Stimulated activated CD8-positive, alpha-beta memory T cell treated with anti-CD3 and anti-CD28 coated beads, Interleukin-12 subunit alpha, Interleukin-12 subunit beta, amount 100 ng/mL, for 4 hours (primary cell): ENCODE data around the gene ZMIZ1.

Experiments used
- DNase-seq: peaks from one replicate; pipeline ENCODE4 v3.0.0-alpha.2; 2020; ENCODE audit warnings: low read depth

Gene ZMIZ1

GRCh38 chr10:79123547-79123963, 54.8 kb downstream of the ZMIZ1 start:
- no peak for DNase-seq

DNA sequence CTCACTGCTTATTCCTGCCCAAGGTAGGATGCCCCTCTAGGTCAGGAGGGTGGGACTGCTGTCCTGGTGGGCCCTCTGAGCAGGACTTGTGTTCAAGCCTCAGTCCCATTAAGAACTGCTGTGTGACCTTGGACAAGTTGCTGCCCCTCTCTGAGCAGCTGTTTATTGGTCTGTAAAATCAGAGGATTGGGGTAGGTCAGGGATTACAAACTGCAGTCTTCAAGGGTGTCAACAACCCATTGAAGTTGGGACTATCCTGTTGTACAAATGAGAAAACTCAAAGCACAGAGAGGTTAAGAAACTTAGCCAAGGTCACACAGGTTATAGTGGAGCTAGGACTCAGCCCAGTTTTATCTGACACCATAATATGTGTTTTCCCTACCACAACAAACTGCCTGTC, 55.3 kb downstream of the ZMIZ1 start:
- no peak for DNase-seq

- no peak for DNase-seq
Observed at GRCh38 chr10:79125092-79125491, 56.3 kb downstream of the ZMIZ1 start.

- DNase-seq, result no peak
Observed at GRCh38 chr10:79126351-79127080, 57.8 kb downstream of the ZMIZ1 start.

GRCh38 chr10:79127151-79127961, 58.6 kb downstream of the ZMIZ1 start:
- no peak for DNase-seq

DNA sequence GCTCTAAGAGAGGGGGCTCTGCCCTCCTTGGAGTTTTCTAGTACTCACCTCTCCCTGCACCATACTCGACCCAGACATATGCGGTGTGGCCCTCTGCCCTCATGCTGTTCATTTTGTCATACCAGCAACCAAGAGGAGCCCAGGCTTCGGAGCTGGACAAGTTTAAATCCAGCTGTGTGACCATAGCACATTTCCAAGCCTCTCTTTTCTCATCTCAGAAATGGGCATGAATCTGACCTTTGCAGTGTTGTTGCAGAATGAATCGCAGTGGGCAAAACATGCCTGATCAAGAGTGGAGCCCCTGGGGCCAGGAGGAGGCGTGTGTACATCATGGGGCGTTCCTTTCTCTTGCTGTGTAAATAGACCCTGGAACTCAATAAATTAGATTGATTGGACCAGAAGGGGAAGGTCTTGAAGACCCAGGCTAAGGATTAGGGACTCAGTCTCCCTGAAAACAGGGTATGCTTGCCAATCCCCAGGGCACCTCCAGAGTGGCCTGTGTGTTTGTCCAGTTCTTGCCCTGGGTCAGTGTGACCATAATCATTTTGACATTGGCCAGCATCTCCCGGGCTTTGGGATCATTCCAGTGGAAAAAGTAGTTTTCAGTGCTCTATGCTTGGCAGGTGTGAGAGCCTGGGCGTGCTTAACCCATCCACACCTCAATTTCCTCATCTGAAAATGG, 59.6 kb downstream of the ZMIZ1 start:
- DNase-seq, result no peak

GRCh38 chr10:79128923-79129305, 60.1 kb downstream of the ZMIZ1 start:
- DNase-seq, result no peak

DNA sequence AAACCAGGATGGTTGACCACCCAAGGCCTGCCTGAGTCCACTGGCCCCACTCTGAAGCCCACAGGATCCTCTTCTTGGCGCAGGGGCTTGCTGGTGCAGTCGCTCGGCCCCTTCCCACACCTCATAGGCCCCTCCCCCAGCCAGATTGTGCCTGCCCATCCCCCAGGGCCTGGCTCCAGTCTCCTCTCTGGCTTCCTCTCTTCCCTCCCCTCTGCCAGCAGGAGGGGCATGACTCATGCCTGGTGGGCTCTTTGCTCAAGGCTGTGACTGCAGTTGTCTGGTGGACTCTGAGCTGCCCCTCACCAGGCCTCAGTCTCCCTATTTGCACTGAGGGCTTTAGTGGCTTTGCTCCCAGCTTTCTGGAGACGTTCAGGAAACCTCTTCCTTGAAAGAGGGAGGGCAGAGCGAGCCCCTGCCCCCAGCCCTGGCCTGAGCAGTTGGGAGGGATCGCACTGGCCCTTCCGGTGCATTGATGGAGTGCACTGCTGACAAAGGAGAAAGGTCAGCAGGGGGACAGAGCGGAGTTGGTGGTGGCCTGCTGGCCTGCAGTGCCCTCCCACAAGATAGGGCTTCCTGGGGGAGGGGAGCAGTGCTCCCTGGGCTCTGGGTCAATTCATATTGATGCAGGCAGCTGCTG, 60.7 kb downstream of the ZMIZ1 start:
- DNase-seq, result no peak

DNA sequence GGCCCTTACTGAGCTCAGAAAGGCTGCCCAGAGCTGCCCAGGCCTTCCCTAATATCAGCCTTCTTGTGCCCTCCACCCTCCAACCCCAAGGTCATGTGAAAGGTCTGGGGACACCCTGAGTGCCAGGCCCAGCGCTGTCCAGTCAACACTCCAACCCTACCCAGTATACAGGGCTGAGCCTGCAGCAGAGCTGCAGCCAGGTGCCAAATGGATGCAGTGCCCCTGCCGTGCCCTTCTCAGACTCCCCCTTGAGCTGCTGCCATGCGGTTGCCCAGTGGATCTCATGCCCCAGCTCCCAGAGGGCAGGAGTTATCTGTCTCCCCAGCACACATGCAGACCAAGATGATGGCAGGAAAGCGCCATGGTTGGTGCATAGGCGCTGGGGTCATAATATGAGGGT, 61.5 kb downstream of the ZMIZ1 start:
- DNase-seq, result no peak

- DNase-seq, result no peak
Observed at GRCh38 chr10:79130846-79131245, 62.1 kb downstream of the ZMIZ1 start.

GRCh38 chr10:79131836-79132631, 63.3 kb downstream of the ZMIZ1 start:
- DNase-seq, result no peak

DNA sequence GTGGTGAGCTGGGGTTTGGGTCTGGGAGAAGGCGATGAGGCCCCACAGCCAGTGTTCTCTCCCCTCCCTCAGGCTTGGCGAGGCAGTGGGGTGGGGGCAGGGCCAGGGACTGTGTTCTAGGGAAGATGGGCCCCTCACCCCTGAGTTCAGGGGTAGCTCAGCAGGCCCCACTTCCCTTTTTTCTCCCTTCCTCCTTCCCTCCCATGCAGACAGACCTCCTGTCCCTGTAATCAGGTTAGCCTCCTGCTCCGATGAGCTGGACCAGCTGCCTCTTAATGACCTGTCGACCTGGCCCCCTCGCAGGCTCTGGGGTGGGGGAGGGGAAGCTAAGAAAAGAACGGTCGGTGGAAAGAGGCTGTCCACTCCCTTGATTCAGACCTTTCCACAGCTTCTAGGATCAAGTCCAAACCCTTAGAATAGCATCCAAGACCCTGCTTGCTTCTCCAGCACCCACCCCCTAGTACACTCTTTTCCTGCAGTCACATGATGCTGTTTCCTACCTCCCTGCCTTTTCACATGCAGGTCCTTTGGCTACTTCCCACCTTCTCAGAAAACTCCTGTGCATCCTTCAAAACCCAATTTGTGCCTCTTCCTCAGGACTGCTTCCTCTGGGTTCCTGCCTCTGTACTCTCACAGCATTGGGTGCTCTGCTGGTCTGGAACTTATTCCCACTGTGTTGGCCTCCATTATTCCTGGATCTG, 64.1 kb downstream of the ZMIZ1 start:
- DNase-seq, result no peak

- DNase-seq, result no peak
Observed at GRCh38 chr10:79133416-79133815, 64.7 kb downstream of the ZMIZ1 start.

- DNase-seq, result no peak
Observed at GRCh38 chr10:79135790-79136189, 67.0 kb downstream of the ZMIZ1 start.

GRCh38 chr10:79136236-79137005, 67.7 kb downstream of the ZMIZ1 start:
- no peak for DNase-seq

- DNase-seq, result no peak
Observed at GRCh38 chr10:79137300-79137756, 68.6 kb downstream of the ZMIZ1 start.

DNA sequence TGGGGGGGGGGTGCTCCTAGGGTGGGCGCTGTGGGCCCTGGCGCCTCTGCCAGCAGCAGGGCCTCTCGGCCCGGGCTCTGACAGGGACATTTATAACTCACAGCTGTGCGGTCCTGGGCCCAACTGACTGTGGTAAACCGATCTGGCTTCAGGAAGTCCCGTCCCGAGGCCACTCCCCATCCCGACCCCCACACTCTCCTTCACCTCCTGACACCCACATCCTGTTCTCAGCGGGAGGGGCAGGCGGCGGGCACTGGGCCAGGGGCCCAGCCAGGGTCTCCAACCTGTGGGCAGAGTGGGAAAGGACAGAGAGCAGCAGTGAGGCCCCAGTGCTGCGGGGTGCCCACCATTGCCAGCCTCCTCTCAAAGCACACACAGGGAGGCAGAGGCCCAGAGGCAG, 69.1 kb downstream of the ZMIZ1 start:
- no peak for DNase-seq

DNA sequence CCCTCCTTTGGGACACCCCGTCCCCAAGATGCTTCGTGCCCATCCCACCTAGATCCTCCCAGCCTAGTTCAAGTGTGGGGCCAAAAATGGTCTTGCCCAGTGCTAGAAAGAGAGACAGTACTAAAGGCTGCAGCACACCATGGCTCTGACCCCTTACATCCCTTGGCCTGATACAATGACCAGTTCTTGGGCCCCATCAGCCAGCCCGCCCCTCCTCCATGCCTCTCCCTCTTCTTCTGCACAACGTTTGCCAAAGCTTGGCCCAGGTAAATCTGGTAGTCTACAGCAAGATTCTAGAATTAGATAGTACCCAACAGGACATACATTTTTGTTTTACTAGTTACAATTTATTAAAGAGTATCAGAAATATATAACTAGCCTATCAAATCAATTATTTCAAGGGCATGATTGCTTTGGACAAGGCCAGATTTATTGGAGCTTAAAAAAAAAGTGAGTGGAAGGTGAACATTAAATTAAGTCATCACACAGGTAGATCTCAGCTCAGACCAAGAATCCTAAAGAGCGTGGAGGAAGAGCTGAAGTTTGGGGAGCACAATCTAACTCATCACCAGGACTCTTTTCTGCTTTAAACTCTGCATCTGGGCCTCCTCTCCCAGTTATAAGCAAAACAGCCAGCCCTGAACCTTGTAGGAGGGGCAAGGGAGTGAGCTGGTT, 69.8 kb downstream of the ZMIZ1 start:
- no peak for DNase-seq

GRCh38 chr10:79139124-79139835, 70.5 kb downstream of the ZMIZ1 start:
- DNase-seq, result no peak
